Tibial nerve (tissue), 4 donors: ENCODE results near the gene PC. TPM values are rescaled to one million over a fixed set of nuclear protein-coding genes. Genes with fewer than 3 reads are reported as not detected.

ENCODE experiments used
- DNase-seq, 2 donors: peaks; one replicate each; pipeline ENCODE4 v3.0.0-alpha.2; 2019; ENCODE audit warnings: low spot score in 2 of 2
- H3K27ac ChIP-seq, 4 donors: fragments of 200-600 bp; sonication (generic) in 3 of 4; one replicate each; pipeline ENCODE4 v1.5.1; 2017 to 2019; ENCODE audit warnings: mild to moderate bottlenecking in 1 of 4
- H3K27me3 ChIP-seq, 2 donors: fragments of 200-600 bp; sonication (generic) in 1 of 2; one replicate each; pipeline versions ENCODE4 v1.5.1 to v1.6.0; 2017 to 2019
- H3K36me3 ChIP-seq, 3 donors: fragments of 200-600 bp; sonication (generic); one replicate each; pipeline ENCODE4 v1.5.1; 2018 to 2019
- H3K4me1 ChIP-seq, 4 donors: fragments of 200-600 bp; sonication (generic) in 3 of 4; one replicate each; pipeline ENCODE4 v1.5.1; 2017 to 2019
- H3K4me3 ChIP-seq, 4 donors: fragments of 200-600 bp; sonication (generic) in 3 of 4; one replicate each; pipeline ENCODE4 v1.5.1; 2017 to 2019; ENCODE audit warnings: mild to moderate bottlenecking in 1 of 4, moderate library complexity in 1 of 4
- H3K9me3 ChIP-seq, 4 donors: fragments of 200-600 bp; sonication (generic) in 3 of 4; one replicate each; pipeline ENCODE4 v1.5.1; 2017 to 2019
- CTCF ChIP-seq, 5 experiments: fragments of 200-600 bp in 3 of 5; fragments of 450-650 bp in 2 of 5; sonication (generic) in 3 of 5; IDR thresholded peaks; one replicate each; pipeline ENCODE4 v1.5.1; 2016 to 2019; ENCODE audit warnings: antibody characterized with exemption in 5 of 5, mild to moderate bottlenecking in 3 of 5, moderate library complexity in 2 of 5
- EP300 ChIP-seq, 2 donors: sonication (generic); formaldehyde crosslinking; IDR thresholded peaks; one replicate each; pipeline ENCODE4 v1.6.1; 2017; ENCODE audit warnings: antibody characterized with exemption in 2 of 2, mild to moderate bottlenecking in 1 of 2
- POLR2A ChIP-seq, 2 donors: fragments of 450-650 bp; IDR thresholded peaks; one replicate each; pipeline ENCODE4 v1.6.1; 2017; ENCODE audit warnings: antibody characterized with exemption in 2 of 2, mild to moderate bottlenecking in 2 of 2, moderate library complexity in 2 of 2
- WGBS, 2 donors: methylation state at CpG; one replicate each; pipeline ENCODE4 v1.1.5; 2018; 5-methylcytosine and 5-hydroxymethylcytosine counted together
- total RNA-seq, 4 donors: library from RNA; depleted of rRNA; stranded (reverse); fragments of >200 nt; gene quantifications; one replicate each; pipeline ENCODE4 v1.1.0, GENCODE V29; 2016

The PC gene
- total RNA-seq, 4 donors from 2014 or later = 82.5 to 135 (median 90.2) TPM

GRCh38 chr11:66850588-66851238 lies 107.5 kb downstream of the PC start:
- Histone ChIP-seq H3K27ac (no peak overlapping the region), H3K9me3 (no peaks in the 10 kb centered on the region), H3K4me3 (no peak overlapping the region), H3K27me3 (no peaks in the 10 kb centered on the region), H3K36me3 (peaks cover 0 to 72% (median 3%) of the 10 kb centered on the region in 3 donors), H3K4me1 (peaks cover 0 to 10% (median 4%) of the 10 kb centered on the region in 4 donors)
- DNase-seq = no peak
- WGBS, 2 donors = 82 to 88% methylated on average over 18 to 21 of the region's 23 CpGs
- TF ChIP-seq EP300 (IDR thresholded peaks at IDR 0.05) (no peak), CTCF (IDR thresholded peaks at IDR 0.05) (no peak), POLR2A (IDR thresholded peaks at IDR 0.05) (no peak)

- no peak overlapping the region for H3K4me3 ChIP-seq
- H3K4me1 ChIP-seq = peaks cover 0 to 10% (median 0%) of the 10 kb centered on the region in 4 donors
- WGBS, 2 donors = 82 to 87% methylated on average over 4 to 10 of the region's 10 CpGs
- peaks cover 0 to 77% (median 3%) of the 10 kb centered on the region in 3 donors for H3K36me3 ChIP-seq
- TF ChIP-seq EP300 (IDR thresholded peaks at IDR 0.05) = no peak
- no peak for TF ChIP-seq CTCF (IDR thresholded peaks at IDR 0.05)
- TF ChIP-seq POLR2A (IDR thresholded peaks at IDR 0.05) = no peak
- H3K27me3 ChIP-seq = no peaks in the 10 kb centered on the region
- no peak for DNase-seq
- no peak overlapping the region for H3K27ac ChIP-seq
- H3K9me3 ChIP-seq = no peaks in the 10 kb centered on the region
Observed at GRCh38 chr11:66850235-66850587, 108.0 kb downstream of the PC start.

GRCh38 chr11:66849501-66850234 lies 108.5 kb downstream of the PC start:
- Histone ChIP-seq H3K27me3 (no peaks in the 10 kb centered on the region), H3K36me3 (peaks cover 0 to 83% (median 3%) of the 10 kb centered on the region in 3 donors), H3K9me3 (no peaks in the 10 kb centered on the region), H3K27ac (no peak overlapping the region), H3K4me3 (no peak overlapping the region), H3K4me1 (peaks cover 0 to 12% (median 2%) of the 10 kb centered on the region in 4 donors)
- TF ChIP-seq CTCF (IDR thresholded peaks at IDR 0.05) (no peak), POLR2A (IDR thresholded peaks at IDR 0.05) (no peak), EP300 (IDR thresholded peaks at IDR 0.05) (no peak)
- 84 to 89% methylated on average over 16 to 22 of the region's 22 CpGs for WGBS, 2 donors
- no peak for DNase-seq

- 79 to 87% methylated on average over 20 to 25 of the region's 28 CpGs for WGBS, 2 donors
- no peak for DNase-seq
- Histone ChIP-seq H3K27ac (no peak overlapping the region), H3K4me1 (peaks cover 0 to 20% (median 9%) of the 10 kb centered on the region in 4 donors), H3K9me3 (no peaks in the 10 kb centered on the region), H3K27me3 (no peaks in the 10 kb centered on the region), H3K36me3 (peaks cover 0 to 84% (median 3%) of the 10 kb centered on the region in 3 donors), H3K4me3 (no peak overlapping the region)
- TF ChIP-seq EP300 (IDR thresholded peaks at IDR 0.05) = no peak
- TF ChIP-seq POLR2A (IDR thresholded peaks at IDR 0.05) = no peak
- no peak for TF ChIP-seq CTCF (IDR thresholded peaks at IDR 0.05)
Observed at GRCh38 chr11:66848671-66849500, 109.3 kb downstream of the PC start.
